AG04449 (cell line): ENCODE data around the gene KIF5C.

ENCODE experiments used
- CTCF ChIA-PET: fragments of 350-600 bp; formaldehyde crosslinking; extraction: SDS; loops from one replicate; lab custom pipeline; 2021; ENCODE audit warnings: antibody characterized with exemption; lab: Yijun Ruan, JAX
- POLR2A ChIA-PET: fragments of 400-600, 350-600 bp; formaldehyde crosslinking; extraction: SDS; loops from one replicate; lab custom pipeline; 2020; ENCODE audit warnings: antibody characterized with exemption, inconsistent platforms; lab: Yijun Ruan, JAX
- DNase-seq: peaks from one replicate; pipeline ENCODE4 v3.0.0-alpha.2; 2010; ENCODE audit warnings: low read depth, low spot score
- H3K4me3 ChIP-seq: 2 replicates; pipeline ENCODE4 v1.5.1; 2011; ENCODE audit warnings: low read depth, mild to moderate bottlenecking, control low read depth, low read length
- TF ChIP-seq, protein P1 (sequence below): IDR thresholded peaks from one replicate; pipeline ENCODE4 v1.5.1; 2011; ENCODE audit warnings: mild to moderate bottlenecking, moderate library complexity, low read length, control low read depth, inconsistent platforms; ENCODE audit not compliant: insufficient read depth; ENCODE audit errors: missing control alignments

The KIF5C gene

DNA sequence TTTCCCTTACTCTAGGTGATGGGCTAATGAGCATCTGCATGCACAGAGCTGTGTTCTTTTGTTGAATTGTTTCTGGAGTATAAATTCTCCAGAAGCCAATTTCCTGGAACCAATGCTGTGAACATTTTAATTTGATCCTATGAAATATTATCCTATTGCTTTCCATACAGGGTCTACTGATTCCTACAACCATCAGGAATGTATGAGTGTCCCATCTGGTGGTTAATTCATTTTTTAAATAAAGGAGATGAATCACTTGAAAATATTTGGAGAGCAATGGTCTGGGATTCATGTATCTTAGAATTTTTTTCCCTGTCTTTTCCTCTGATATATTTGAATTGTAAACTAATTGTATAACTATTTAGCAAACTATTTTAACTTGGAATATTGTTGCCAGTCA, 14.0 kb downstream of the KIF5C start:
- ChIA-PET POLR2A (no interaction called here), CTCF (no interaction called here)
- H3K4me3 ChIP-seq, result no peak overlapping the region
- TF ChIP-seq, protein P1, sequence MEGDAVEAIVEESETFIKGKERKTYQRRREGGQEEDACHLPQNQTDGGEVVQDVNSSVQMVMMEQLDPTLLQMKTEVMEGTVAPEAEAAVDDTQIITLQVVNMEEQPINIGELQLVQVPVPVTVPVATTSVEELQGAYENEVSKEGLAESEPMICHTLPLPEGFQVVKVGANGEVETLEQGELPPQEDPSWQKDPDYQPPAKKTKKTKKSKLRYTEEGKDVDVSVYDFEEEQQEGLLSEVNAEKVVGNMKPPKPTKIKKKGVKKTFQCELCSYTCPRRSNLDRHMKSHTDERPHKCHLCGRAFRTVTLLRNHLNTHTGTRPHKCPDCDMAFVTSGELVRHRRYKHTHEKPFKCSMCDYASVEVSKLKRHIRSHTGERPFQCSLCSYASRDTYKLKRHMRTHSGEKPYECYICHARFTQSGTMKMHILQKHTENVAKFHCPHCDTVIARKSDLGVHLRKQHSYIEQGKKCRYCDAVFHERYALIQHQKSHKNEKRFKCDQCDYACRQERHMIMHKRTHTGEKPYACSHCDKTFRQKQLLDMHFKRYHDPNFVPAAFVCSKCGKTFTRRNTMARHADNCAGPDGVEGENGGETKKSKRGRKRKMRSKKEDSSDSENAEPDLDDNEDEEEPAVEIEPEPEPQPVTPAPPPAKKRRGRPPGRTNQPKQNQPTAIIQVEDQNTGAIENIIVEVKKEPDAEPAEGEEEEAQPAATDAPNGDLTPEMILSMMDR, result no peak
- no peak for DNase-seq

DNA sequence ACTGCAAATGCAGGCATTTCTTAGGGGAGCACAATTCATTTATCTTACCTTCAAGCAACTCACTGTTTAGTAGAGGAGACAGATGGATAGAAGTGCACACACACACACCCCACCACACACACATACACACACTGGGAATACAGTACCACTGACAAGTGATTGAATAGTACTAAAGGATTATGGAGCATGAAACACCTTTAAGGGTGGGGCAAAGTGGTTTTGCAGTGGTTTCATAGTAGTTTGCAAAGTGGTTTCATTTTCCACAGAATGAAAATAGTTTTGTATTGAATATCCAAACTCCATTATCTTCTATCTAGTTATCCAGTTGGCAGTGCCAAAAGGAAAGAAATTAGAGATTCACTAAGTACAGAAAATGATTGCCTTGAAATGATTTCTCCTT, 18.9 kb downstream of the KIF5C start:
- DNase-seq, result no peak
- ChIA-PET CTCF (no interaction called here), POLR2A (no interaction called here)
- no peak overlapping the region for H3K4me3 ChIP-seq
- TF ChIP-seq, protein P1, result no peak

DNA sequence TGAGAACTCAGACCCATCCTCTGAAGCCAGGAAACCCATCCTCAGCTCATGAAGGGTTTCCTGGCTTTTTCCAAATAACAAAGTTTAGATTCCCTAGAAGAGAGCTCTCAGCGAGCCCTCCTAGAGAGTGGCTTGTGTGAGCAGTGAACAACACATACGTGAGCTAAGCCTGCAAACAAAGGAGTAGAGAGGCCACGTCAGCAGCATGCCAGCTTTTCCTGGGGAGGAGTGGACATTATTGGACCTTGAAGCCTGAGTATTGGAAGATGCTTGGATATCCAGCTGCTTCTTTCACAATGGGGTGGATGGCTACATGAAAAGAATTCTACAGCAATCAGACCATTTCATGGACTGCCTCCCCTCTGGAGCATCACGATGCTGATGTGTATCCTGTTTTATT, 21.1 kb downstream of the KIF5C start:
- DNase-seq, result no peak
- CTCF ChIA-PET, result interaction anchor here (1.1 kb wide), 1 partner anchor 387 kb away, joined by 3 read pairs; no protein-coding TSS in a partner anchor
- TF ChIP-seq, protein P1, result no peak
- H3K4me3 ChIP-seq, result no peak overlapping the region
- POLR2A ChIA-PET, result no interaction called here

DNA sequence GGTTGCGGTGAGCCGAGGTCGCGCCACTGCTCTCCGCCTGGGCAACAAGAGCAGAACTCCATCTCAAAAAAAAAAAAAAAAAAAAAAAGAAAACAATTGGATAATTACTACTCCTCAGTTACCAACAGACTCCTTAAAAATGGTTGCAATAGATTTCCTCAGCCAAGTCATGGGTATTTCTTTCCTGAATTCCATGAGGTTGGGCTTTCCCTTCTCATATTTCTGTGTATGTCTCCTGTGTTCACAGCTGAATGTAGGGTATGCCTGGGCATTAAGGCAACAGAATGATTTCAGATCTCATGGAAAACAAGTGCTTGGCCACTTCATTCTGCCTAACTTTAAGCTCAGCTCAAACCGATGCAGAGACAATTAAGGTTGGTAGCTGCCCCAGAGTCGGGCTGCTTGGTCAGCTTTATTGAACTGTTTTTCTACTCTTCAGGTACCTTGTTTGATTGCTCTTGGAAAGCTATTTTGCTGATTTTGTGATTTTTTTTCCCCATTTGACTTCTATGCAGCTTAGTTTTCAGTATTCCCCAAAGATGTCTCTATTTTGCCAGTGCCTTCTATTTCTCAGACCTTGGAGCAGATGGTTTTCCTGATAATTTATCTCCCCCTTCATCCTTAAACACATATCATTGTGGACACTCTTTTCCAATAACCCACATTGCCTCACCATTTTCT, 24.8 kb downstream of the KIF5C start:
- ChIA-PET CTCF (no interaction called here), POLR2A (no interaction called here)
- no peak overlapping the region for H3K4me3 ChIP-seq
- DNase-seq, result no peak
- TF ChIP-seq, protein P1, result no peak

DNA sequence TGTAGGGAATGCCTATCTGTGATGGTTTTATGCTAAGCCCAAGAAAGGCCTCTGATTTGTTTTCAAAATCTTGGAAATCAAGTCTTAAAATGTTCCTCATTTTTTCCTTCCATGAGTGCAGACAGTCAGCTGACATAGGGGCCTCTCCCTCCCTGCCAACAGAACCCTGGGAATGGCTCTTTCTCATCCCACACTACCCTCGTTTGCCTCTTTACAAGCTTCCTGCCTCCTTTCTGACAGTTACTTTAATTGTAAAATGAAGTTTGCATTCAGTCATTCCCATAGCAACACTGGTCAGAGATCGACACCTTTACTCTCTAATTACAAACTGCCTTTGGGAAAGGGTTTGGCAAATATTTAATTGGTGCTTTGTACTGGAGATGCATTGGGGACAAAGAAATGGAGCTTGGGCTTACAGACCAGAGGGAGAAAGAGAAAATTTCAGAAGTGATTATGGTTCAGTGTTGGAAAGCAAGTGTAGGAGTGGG, 25.4 kb downstream of the KIF5C start:
- no peak for DNase-seq
- no peak overlapping the region for H3K4me3 ChIP-seq
- ChIA-PET POLR2A (no interaction called here), CTCF (no interaction called here)
- TF ChIP-seq, protein P1, result no peak

DNA sequence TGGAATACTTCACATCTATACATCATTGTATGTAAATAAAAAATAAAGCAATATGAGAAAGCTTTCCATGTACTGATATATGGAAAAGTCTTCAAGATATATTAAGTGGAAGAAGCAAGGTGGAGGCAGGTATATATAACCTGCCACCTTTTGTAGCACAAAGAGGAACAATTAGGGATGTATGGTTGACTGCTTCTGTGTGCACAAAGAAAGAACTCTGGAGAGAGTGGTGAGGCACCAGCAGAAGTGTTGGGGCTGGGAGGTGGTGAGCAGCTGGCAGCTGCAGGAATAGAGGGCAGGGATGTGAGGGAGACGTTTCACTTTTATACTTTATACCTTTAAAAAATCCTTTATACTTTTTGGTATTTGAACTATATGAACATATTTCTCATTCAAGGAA, 26.1 kb downstream of the KIF5C start:
- TF ChIP-seq, protein P1, result no peak
- POLR2A ChIA-PET, result no interaction called here
- no peak overlapping the region for H3K4me3 ChIP-seq
- DNase-seq, result no peak
- CTCF ChIA-PET, result no interaction called here
